NB4 (cell line): Measurements from ENCODE around the gene CD52.

Experiments used
- MYC ChIP-seq: IDR thresholded peaks from 2 replicates; pipeline ENCODE4 v1.6.1; 2011; ENCODE audit warnings: low read depth, low read length
- POLR2A ChIP-seq: IDR thresholded peaks from 2 replicates; pipeline ENCODE4 v1.6.1; 2011; ENCODE audit warnings: mild to moderate bottlenecking; ENCODE audit not compliant: insufficient read length; ENCODE audit errors: extremely low read depth
- TF ChIP-seq, protein P1 (sequence below): IDR thresholded peaks from one replicate; pipeline ENCODE4 v1.5.1; 2012; ENCODE audit warnings: low read depth, low read length

DNA sequence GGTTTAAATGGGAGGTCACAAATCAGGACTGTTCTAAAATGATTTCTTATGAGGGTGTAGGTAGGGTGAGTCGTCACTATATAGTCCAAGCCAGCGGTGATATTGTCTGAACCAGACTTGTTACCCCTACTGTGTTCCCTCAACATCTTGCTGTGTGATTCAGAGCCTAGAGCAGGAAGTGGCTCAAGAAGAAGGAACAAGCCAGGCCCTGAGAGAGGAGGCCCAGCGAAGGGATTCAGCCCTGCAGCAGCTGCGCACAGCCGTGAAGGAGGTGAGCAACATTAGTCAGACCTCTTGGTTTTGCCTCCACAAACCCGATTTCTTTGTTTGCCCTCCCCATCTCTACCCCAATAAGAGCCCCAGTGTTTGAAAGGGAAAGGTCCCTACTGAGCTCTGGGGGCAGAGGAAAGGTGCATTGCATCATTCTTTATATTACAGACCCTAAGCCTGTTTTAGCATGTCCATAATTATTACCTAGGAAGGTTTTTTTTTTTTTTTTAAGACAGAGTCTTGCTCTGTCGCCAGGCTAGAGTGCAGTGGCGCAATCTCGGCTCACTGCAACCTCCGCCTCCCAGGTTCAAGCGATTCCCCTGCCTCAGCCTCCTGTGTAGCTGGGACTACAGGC lies 42.8 kb upstream of the CD52 start:
- TF ChIP-seq, protein P1, sequence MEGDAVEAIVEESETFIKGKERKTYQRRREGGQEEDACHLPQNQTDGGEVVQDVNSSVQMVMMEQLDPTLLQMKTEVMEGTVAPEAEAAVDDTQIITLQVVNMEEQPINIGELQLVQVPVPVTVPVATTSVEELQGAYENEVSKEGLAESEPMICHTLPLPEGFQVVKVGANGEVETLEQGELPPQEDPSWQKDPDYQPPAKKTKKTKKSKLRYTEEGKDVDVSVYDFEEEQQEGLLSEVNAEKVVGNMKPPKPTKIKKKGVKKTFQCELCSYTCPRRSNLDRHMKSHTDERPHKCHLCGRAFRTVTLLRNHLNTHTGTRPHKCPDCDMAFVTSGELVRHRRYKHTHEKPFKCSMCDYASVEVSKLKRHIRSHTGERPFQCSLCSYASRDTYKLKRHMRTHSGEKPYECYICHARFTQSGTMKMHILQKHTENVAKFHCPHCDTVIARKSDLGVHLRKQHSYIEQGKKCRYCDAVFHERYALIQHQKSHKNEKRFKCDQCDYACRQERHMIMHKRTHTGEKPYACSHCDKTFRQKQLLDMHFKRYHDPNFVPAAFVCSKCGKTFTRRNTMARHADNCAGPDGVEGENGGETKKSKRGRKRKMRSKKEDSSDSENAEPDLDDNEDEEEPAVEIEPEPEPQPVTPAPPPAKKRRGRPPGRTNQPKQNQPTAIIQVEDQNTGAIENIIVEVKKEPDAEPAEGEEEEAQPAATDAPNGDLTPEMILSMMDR = no peak
- TF ChIP-seq MYC (peak; percentile 43), POLR2A (no peak)
